HUES48 (cell line): ENCODE data around the gene SP3.

Experiments
- H3K27ac ChIP-seq: one replicate; pipeline ENCODE4 v1.7.0; 2013; ENCODE audit warnings: low read depth, low read length, inconsistent platforms
- H3K27me3 ChIP-seq: 2 replicates; pipeline ENCODE4 v1.6.1; 2013; ENCODE audit warnings: mild to moderate bottlenecking, low read length; ENCODE audit not compliant: control insufficient read depth, insufficient read depth
- H3K36me3 ChIP-seq: 2 replicates; pipeline ENCODE4 v1.6.1; 2013; ENCODE audit warnings: low read length; ENCODE audit not compliant: control insufficient read depth, insufficient read depth
- H3K4me1 ChIP-seq: 2 replicates; pipeline ENCODE4 v1.6.1; 2013; ENCODE audit warnings: mild to moderate bottlenecking, low read length; ENCODE audit not compliant: control insufficient read depth, insufficient read depth
- H3K4me3 ChIP-seq: 2 replicates; pipeline ENCODE4 v1.5.1; 2013; ENCODE audit warnings: mild to moderate bottlenecking, low read depth, low read length
- H3K9ac ChIP-seq: 2 replicates; pipeline ENCODE4 v1.6.1; 2013; ENCODE audit warnings: mild to moderate bottlenecking, low read depth, low read length, moderate library complexity
- H3K9me3 ChIP-seq: 2 replicates; pipeline ENCODE4 v1.6.1; 2013; ENCODE audit warnings: low read length; ENCODE audit not compliant: control insufficient read depth, insufficient read depth

The SP3 gene

DNA sequence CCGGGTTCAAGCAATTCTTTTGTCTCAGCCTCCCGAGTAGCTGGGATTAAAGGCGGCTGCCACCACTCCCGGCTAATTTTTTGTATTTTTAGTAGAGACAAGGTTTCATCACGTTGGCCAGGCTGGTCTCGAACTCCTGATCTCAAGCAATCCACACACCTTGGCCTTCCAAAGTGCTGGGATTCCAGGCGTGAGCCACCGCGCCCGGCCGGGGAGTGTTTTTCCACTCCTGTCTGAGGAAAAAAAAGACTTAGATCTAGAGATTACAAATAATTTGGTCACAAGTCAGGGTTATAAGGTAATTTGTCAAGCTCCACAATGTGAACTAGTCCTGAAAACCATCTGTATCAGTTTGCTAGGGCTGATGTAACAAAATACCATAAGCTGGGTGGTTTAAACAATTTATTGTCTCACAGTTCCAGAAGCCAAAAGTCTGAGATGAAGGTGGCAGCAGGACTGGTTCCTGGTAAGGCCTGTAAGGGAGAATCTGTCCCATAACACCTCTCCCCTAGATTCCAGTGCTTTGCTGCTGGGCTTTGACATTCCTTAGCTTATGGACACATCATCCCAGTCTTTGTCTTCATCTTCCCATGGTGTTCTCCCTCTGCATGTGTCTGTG, 40.7 kb upstream of the SP3 start:
- Histone ChIP-seq H3K9ac (no peak overlapping the region), H3K9me3 (no peaks in the 10 kb centered on the region), H3K27ac (no peak overlapping the region), H3K4me1 (peaks cover 18% of the 10 kb centered on the region), H3K4me3 (no peak overlapping the region), H3K36me3 (no peaks in the 10 kb centered on the region), H3K27me3 (no peaks in the 10 kb centered on the region)

DNA sequence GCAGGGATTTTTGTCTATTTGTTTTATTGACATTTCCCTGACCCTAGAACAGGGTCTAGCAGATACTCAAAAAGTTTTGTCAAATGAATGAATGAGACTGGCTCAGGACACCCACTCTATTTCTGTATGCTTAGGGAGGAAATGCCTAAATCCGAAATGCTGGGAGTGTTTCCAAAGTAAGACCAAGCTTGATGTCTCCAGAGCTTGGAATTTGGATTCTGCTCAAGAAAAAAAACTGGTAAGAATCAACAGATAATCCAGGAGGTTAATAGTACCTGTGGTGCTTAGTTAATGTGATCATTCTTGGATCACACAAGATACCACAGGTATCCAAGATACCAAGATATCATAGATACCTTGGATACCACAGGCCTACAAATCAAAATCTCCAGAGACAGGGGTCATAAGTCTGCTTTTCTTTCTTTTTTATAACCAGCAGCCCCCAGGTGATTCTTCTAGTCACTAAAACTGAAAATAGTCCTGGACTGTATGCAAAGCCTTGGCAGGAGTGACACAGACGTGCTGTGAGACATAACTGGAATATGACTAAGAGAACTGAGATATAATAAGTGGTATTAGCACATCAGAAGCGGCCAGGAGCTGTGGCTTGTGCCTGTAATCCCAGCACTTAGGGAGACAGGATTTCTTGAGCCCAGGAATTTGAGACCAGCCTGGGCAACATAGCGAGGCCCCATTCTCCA, 39.9 kb upstream of the SP3 start:
- H3K27me3 ChIP-seq = no peaks in the 10 kb centered on the region
- H3K9me3 ChIP-seq = no peaks in the 10 kb centered on the region
- no peak overlapping the region for H3K4me3 ChIP-seq
- H3K27ac ChIP-seq = no peak overlapping the region
- no peak overlapping the region for H3K9ac ChIP-seq
- peaks cover 18% of the 10 kb centered on the region for H3K4me1 ChIP-seq
- no peaks in the 10 kb centered on the region for H3K36me3 ChIP-seq

GRCh38 chr2:174003720-174004695, 38.8 kb upstream of the SP3 start:
- H3K9me3 ChIP-seq = no peaks in the 10 kb centered on the region
- H3K36me3 ChIP-seq = no peaks in the 10 kb centered on the region
- H3K4me3 ChIP-seq = no peak overlapping the region
- H3K9ac ChIP-seq = no peak overlapping the region
- H3K27me3 ChIP-seq = no peaks in the 10 kb centered on the region
- H3K27ac ChIP-seq = peak overlapping the region; percentile 52
- peaks cover 18% of the 10 kb centered on the region for H3K4me1 ChIP-seq

- H3K27me3 ChIP-seq = no peaks in the 10 kb centered on the region
- no peak overlapping the region for H3K4me3 ChIP-seq
- H3K4me1 ChIP-seq = peaks cover 12% of the 10 kb centered on the region
- no peak overlapping the region for H3K27ac ChIP-seq
- no peaks in the 10 kb centered on the region for H3K36me3 ChIP-seq
- no peak overlapping the region for H3K9ac ChIP-seq
- H3K9me3 ChIP-seq = no peaks in the 10 kb centered on the region
Measured at GRCh38 chr2:174002679-174003078, 37.5 kb upstream of the SP3 start.

GRCh38 chr2:174001107-174001506, 35.9 kb upstream of the SP3 start:
- no peak overlapping the region for H3K4me3 ChIP-seq
- H3K4me1 ChIP-seq = peaks cover 8% of the 10 kb centered on the region
- H3K9me3 ChIP-seq = no peaks in the 10 kb centered on the region
- H3K36me3 ChIP-seq = no peaks in the 10 kb centered on the region
- no peak overlapping the region for H3K9ac ChIP-seq
- no peaks in the 10 kb centered on the region for H3K27me3 ChIP-seq
- H3K27ac ChIP-seq = no peak overlapping the region

DNA sequence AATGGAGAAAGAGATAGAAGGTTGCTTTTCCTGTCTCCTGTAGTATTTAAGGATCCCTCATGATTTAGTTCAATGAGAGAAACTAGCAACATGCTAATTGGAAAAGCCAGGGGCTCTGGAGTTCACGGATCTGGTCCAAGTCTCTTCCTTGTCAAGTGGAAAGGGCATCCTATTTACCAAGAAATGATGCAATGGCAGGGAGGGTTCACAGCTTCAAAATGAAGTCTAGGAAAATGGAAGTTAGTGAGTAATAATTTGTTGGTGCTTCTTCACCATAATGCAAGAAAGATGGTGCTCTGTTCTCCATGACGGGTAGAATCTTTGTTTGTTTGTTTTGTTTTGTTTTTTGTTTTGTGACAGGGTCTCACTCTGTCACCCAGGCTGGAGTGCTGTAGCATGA, 34.6 kb upstream of the SP3 start:
- Histone ChIP-seq H3K9me3 (no peaks in the 10 kb centered on the region), H3K4me1 (peaks cover 8% of the 10 kb centered on the region), H3K4me3 (no peak overlapping the region), H3K27ac (no peak overlapping the region), H3K9ac (no peak overlapping the region), H3K36me3 (no peaks in the 10 kb centered on the region), H3K27me3 (no peaks in the 10 kb centered on the region)

- no peaks in the 10 kb centered on the region for H3K9me3 ChIP-seq
- H3K27me3 ChIP-seq = no peaks in the 10 kb centered on the region
- H3K36me3 ChIP-seq = no peaks in the 10 kb centered on the region
- H3K9ac ChIP-seq = no peak overlapping the region
- H3K4me3 ChIP-seq = no peak overlapping the region
- H3K27ac ChIP-seq = no peak overlapping the region
- H3K4me1 ChIP-seq = peaks cover 6% of the 10 kb centered on the region
Measured at GRCh38 chr2:173999272-173999671, 34.1 kb upstream of the SP3 start.

GRCh38 chr2:173998386-173998785, 33.2 kb upstream of the SP3 start:
- Histone ChIP-seq H3K27ac (no peak overlapping the region), H3K27me3 (no peaks in the 10 kb centered on the region), H3K4me1 (no peaks in the 10 kb centered on the region), H3K36me3 (no peaks in the 10 kb centered on the region), H3K4me3 (no peak overlapping the region), H3K9me3 (no peaks in the 10 kb centered on the region), H3K9ac (no peak overlapping the region)

GRCh38 chr2:173997753-173998152, 32.6 kb upstream of the SP3 start:
- Histone ChIP-seq H3K27ac (no peak overlapping the region), H3K4me1 (no peaks in the 10 kb centered on the region), H3K9me3 (no peaks in the 10 kb centered on the region), H3K9ac (no peak overlapping the region), H3K36me3 (no peaks in the 10 kb centered on the region), H3K27me3 (no peaks in the 10 kb centered on the region), H3K4me3 (no peak overlapping the region)

DNA sequence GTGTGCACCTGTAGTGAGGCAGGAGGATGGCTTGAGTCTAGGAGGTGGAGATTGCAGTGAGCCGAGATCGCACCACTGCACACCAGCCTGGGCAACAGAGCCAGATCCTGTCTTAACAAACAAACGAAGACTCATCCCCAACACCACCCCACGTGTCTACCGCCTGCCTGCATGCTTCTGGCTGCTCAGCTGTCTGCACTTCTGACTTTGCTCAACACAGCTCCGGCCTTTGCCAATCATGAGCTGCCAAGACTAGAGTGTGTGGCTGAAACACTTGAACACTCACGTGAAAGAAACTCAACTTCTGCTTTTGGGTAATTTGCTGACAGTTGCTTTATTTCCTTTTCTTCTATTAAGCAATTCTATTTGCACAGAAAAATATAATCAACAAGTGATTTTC, 32.1 kb upstream of the SP3 start:
- Histone ChIP-seq H3K27ac (no peak overlapping the region), H3K4me3 (no peak overlapping the region), H3K36me3 (no peaks in the 10 kb centered on the region), H3K4me1 (no peaks in the 10 kb centered on the region), H3K9ac (no peak overlapping the region), H3K9me3 (no peaks in the 10 kb centered on the region), H3K27me3 (no peaks in the 10 kb centered on the region)

DNA sequence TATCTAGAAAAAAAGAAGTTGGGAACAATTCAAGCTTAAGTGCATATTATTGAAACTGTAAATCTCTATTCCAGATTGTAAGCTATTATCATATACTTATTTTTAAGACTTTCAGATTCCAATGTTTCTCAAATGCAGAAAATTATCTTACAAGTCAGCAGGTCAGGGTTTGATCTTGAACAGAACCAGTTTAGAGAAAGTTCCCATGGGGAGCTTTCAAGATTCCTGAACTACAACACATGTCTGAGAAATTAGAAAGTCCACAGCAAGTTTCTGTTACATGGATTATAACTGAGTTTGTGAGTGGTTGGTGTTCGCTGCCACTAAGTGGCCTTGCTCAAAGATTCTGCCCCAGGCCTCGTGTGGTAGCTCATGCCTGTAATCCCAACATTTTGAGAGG, 31.6 kb upstream of the SP3 start:
- H3K4me1 ChIP-seq = no peaks in the 10 kb centered on the region
- H3K36me3 ChIP-seq = no peaks in the 10 kb centered on the region
- no peak overlapping the region for H3K27ac ChIP-seq
- no peaks in the 10 kb centered on the region for H3K27me3 ChIP-seq
- no peak overlapping the region for H3K4me3 ChIP-seq
- no peak overlapping the region for H3K9ac ChIP-seq
- H3K9me3 ChIP-seq = no peaks in the 10 kb centered on the region
